K562 (cell line): ENCODE data around the gene ARHGEF6. TPM values are rescaled to one million over a fixed set of nuclear protein-coding genes. Genes with fewer than 3 reads are reported as not detected.

Experiments used
- CBFA2T2 ChIP-seq: fragments of 450-650 bp; conservative IDR thresholded peaks from 2 replicates; pipeline ENCODE4 v1.6.1; 2017; ENCODE audit warnings: mild to moderate bottlenecking
- CBX5 ChIP-seq: IDR thresholded peaks from 2 replicates; pipeline ENCODE4 v1.6.1; 2014; ENCODE audit warnings: low read depth, borderline replicate concordance
- EP300 ChIP-seq: IDR thresholded peaks from 2 replicates; pipeline ENCODE4 v1.6.1; 2012; ENCODE audit warnings: low read length, improper control_type of control experiment
- GTF2A2 ChIP-seq: IDR thresholded peaks from 2 replicates; pipeline ENCODE4 v1.6.1; 2016; ENCODE audit warnings: mild to moderate bottlenecking, missing genetic modification characterization, missing compliant biosample characterization
- KLF1 ChIP-seq: fragments of 450-650 bp; IDR thresholded peaks from 2 replicates; pipeline ENCODE4 v1.6.1; 2016; ENCODE audit warnings: missing genetic modification characterization, missing compliant biosample characterization
- MAFK ChIP-seq: IDR thresholded peaks from 2 replicates; pipeline ENCODE4 v1.6.1; 2011; ENCODE audit warnings: low read length, improper control_type of control experiment
- NFXL1 ChIP-seq: fragments of 450-650 bp; formaldehyde crosslinking; IDR thresholded peaks from 2 replicates; pipeline ENCODE4 v1.4.0; 2021; ENCODE audit warnings: mild to moderate bottlenecking
- PATZ1 ChIP-seq: fragments of 250-450 bp; sonication (Bioruptor Pico); IDR thresholded peaks from 2 replicates; pipeline ENCODE4 v1.5.0; 2020; ENCODE audit warnings: mild to moderate bottlenecking, borderline replicate concordance
- PHB2 ChIP-seq: fragments of 450-650 bp; IDR thresholded peaks from 2 replicates; pipeline ENCODE4 v1.6.1; 2017; ENCODE audit warnings: low read depth
- PKNOX1 ChIP-seq: fragments of 450-650 bp; IDR thresholded peaks from 2 replicates; pipeline ENCODE4 v1.6.1; 2016
- RBM15 ChIP-seq: fragments of 200-400 bp; formaldehyde crosslinking; IDR thresholded peaks from 2 replicates; pipeline ENCODE4 v1.6.1; 2018; ENCODE audit warnings: mild to moderate bottlenecking, low read length, moderate library complexity; ENCODE audit not compliant: insufficient read depth
- SMARCA4 ChIP-seq: fragments of 450-650 bp; IDR thresholded peaks from 2 replicates; pipeline ENCODE4 v1.6.1; 2016
- SOX6 ChIP-seq: fragments of 450-650 bp; IDR thresholded peaks from 2 replicates; pipeline ENCODE4 v1.6.1; 2014; ENCODE audit warnings: mild to moderate bottlenecking
- ZNF175 ChIP-seq: fragments of 200-800 bp; sonication (Bioruptor generic); IDR thresholded peaks from 2 replicates; pipeline ENCODE4 v1.6.1; 2016; ENCODE audit warnings: low read depth, mild to moderate bottlenecking, missing genetic modification characterization, missing compliant biosample characterization
- polyA plus RNA-seq, 8 experiments: library from polyadenylated mRNA; depleted of rRNA in 4 of 8; stranded (reverse) in 5 of 8; unstranded in 3 of 8; fragments of >200 nt; fragmentation: Nextera tagmentation in 2 of 8; fragmentation: Illumina TruSeq in 1 of 8; extraction: Ambion mirVana in 2 of 8; extraction: Trizol in 1 of 8; gene quantifications; 2 replicates each; pipeline versions ENCODE4 v1.2.1 to v1.2.3, GENCODE V29; 2011 to 2014; ENCODE audit warnings: inconsistent platforms in 1 of 8, missing spikeins in 1 of 8
- total RNA-seq, 7 experiments: library from RNA; depleted of rRNA in 6 of 7; stranded (reverse); fragments of >200 nt in 6 of 7; fragmentation: Illumina TruSeq in 2 of 7; extraction: Trizol in 2 of 7; gene quantifications; 2 replicates each; pipeline versions ENCODE4 v1.2.1 to v1.2.3, GENCODE V29; 2011 to 2021; ENCODE audit warnings: low replicate concordance in 1 of 7

The ARHGEF6 gene
- total and polyA plus RNA-seq, 9 of the 15 experiments (the other 6 are each of a cell fraction or from before 2014, with no cell fraction given): 2.9 to 22.1 (median 13.3) TPM

- no peak for TF ChIP-seq ZNF175 (CRISPR knock-in tag)
- no peak for TF ChIP-seq EP300
- no peak for TF ChIP-seq PATZ1 (CRISPR knock-in tag)
- no peak for TF ChIP-seq NFXL1
- no peak for TF ChIP-seq MAFK
- no peak for TF ChIP-seq PHB2
- no peak for TF ChIP-seq SOX6
- no peak for TF ChIP-seq PKNOX1
- TF ChIP-seq CBX5: no peak
- no peak for TF ChIP-seq KLF1 (tag)
- TF ChIP-seq GTF2A2 (tag): no peak
- TF ChIP-seq RBM15: no peak
- no peak for TF ChIP-seq SMARCA4
- TF ChIP-seq CBFA2T2: peak; percentile 40; the same call in 1 of the 2 replicates
These were observed 47.1 kb downstream of the ARHGEF6 start (continued) for GRCh38 chrX:136733613-136734012.
